ENCODE measurements around the gene GRK2.

The GRK2 gene

DNA sequence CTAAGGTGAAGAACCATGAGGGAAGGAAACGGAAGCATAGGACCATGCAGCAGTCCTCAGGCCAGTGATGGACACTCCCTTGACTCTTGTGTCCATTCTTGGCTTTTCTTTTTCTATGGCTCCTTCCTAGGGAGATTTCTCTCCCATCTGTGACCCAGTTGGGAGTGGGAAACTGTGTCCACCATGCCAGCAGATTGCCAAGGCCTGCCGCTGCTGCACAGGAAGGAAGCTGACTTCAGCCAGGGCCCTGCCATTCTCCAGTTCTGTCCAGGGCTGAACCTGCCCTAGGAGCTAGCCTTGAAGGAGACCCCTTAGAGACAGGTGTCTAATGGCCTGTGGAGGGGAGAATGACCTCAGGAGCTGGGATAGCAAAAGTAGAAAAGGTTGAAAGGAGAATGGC is 54.4 kb downstream of the GRK2 start:
- H3K4me3 ChIP-seq (ENCODE audit: low read length), result no peak overlapping the region
- TF ChIP-seq ZNF274 (IDR thresholded peaks at IDR 0.05; ENCODE audit: low read depth, low read length), result no peak

DNA sequence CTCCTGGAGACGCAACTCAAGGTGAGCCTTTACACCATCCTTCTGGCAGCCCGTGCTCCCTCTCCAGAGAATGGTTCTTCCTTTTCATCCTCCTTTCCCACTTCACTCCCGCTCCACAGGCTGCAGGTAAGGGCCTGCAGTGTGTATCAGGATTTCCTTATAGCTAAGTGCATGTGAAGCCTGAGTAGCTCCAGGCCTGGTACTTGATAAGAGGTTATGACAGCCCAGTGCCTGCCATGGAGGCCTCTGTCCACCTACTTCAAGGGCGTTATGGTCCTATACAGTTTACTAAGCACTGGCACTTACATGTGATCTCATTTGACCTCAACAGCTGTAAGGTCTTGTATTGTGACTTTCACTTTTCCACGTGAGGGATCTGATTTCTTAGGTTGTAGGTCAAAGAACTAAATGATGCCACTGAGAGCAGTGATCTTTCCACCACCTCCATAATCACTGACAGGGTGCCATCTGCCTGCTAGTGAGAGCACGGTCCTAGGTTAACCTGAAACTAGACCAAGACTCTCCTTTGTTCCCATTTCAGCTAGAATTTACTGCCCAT is 55.1 kb downstream of the GRK2 start:
- no peak overlapping the region for H3K4me3 ChIP-seq (ENCODE audit: low read length)
- no peak for TF ChIP-seq ZNF274 (IDR thresholded peaks at IDR 0.05; ENCODE audit: low read depth, low read length)

GRCh38 chr11:67322049-67322448 is 55.8 kb downstream of the GRK2 start:
- no peak overlapping the region for H3K4me3 ChIP-seq (ENCODE audit: low read length)

GRCh38 chr11:67323526-67323925 is 57.3 kb downstream of the GRK2 start:
- TF ChIP-seq ZNF274 (IDR thresholded peaks at IDR 0.05; ENCODE audit: low read depth, low read length), result no peak
- no peak overlapping the region for H3K4me3 ChIP-seq (ENCODE audit: low read length)

More at GRCh38 chr11:67322049-67322448, 55.8 kb downstream of the GRK2 start:
- TF ChIP-seq ZNF274 (IDR thresholded peaks at IDR 0.05; ENCODE audit: low read depth, low read length), result no peak

- no peak for TF ChIP-seq ZNF274 (IDR thresholded peaks at IDR 0.05; ENCODE audit: low read depth, low read length)
- H3K4me3 ChIP-seq (ENCODE audit: low read length), result no peak overlapping the region
These were observed 65.9 kb downstream of the GRK2 start for GRCh38 chr11:67332081-67332691.

Measured in GM08714 (cell line).